ENCODE measurements around the gene CHST11.

Gene CHST11

DNA sequence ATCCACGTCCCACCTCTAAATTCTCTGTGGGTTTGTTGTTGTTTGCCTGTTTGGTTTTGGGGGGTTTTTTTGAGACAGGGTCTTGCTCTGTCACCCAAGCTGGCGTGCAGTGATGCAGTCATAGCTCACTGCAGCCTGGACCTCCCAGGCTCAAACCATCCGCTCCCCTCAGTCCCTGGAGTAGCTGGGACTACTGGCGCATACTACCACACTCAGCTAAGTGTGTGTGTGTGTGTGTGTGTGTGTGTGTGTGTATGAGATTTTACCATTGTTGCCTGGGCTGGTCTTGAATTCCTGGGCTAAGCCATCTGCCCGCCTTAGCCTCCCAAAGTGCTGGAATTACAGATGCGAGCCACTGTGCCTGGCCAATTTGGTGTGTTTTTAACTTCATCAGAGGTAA, 265.2 kb downstream of the CHST11 start:
- H3K27ac Mint-ChIP-seq, result no peak overlapping the region
- no peaks in the 10 kb centered on the region for H3K9me3 Mint-ChIP-seq
- ATAC-seq (ENCODE audit: low read depth), result no peak
- no peak for DNase-seq (ENCODE audit: low spot score in 2 of 2)
- H3K4me3 Mint-ChIP-seq, result no peak overlapping the region
- H3K4me1 Mint-ChIP-seq, result peaks cover 24% of the 10 kb centered on the region
- no peaks in the 10 kb centered on the region for H3K27me3 Mint-ChIP-seq
- H3K36me3 Mint-ChIP-seq, result peaks cover 3% of the 10 kb centered on the region

DNA sequence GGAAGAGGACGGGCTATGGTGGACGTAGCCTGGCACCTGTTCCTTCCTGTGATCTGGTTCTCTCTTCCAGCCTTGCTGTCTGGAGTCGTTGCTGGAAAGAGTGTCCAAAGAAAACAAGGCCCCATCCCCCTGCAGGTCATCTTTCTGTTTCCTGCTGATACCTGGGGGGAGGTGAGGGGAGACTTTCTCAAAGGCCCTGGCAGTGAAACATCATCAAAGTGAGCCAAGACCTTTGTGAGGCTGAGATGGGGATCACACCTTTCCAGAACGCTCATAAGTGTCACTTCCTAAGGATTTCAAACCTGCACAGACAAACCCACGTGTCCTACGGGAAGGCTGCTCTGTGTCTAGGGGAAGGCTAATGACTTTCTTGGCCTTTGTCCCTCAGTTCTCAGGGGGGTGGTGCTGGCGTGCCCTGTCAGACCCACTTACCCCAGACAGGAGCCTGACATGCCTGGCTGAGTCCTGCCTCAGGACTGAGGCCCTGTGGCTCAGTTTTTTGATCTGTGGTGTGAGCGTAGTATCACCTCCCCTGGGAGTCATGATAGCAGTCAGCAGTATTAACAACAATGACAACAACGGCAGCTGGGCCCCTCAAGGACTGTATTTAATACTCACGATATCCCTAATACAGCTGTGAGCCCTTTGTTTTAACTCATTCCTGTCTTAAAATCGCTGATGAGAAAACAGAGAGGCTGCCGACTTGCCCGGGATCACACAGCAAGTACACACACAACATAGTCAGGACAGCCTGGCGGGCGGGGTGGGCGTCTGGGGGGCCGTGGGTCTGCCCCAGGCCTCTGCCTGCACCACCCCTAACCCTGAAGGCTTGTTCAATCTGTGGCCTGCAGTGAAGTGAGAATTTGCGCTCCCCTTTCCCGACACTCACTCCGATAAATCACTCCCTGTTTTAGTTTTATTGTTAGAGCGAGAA, 266.1 kb downstream of the CHST11 start:
- peaks cover 31% of the 10 kb centered on the region for H3K4me1 Mint-ChIP-seq
- no peaks in the 10 kb centered on the region for H3K9me3 Mint-ChIP-seq
- no peak overlapping the region for H3K4me3 Mint-ChIP-seq
- no peaks in the 10 kb centered on the region for H3K27me3 Mint-ChIP-seq
- ATAC-seq (ENCODE audit: low read depth) (peak; percentile 47), DNase-seq (ENCODE audit: low spot score in 2 of 2) (peak in 1 of 2 donors; percentile 39)
- H3K36me3 Mint-ChIP-seq, result peaks cover 3% of the 10 kb centered on the region
- peak overlapping the region; percentile 10 for H3K27ac Mint-ChIP-seq

DNA sequence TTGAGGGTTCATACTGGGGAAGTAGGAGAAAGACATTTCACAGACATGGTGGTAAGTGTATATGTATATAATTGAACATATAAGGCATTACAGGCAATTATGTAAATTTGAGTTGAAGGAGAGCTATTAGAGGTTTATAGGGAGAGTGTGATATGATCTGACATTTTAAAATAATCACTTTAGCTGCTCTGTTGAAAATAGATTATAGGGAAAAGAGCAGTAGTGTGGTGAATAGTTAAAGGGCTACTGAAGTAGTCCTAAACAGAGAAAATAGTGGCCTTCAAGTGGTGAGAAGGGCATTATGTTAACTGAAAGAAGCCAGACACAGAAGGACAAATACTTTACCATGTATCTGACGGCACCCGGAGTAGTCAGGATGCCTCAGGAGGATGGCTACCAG, 267.1 kb downstream of the CHST11 start:
- H3K4me1 Mint-ChIP-seq, result peaks cover 31% of the 10 kb centered on the region
- H3K36me3 Mint-ChIP-seq, result peaks cover 6% of the 10 kb centered on the region
- ATAC-seq (ENCODE audit: low read depth), result no peak
- no peak overlapping the region for H3K4me3 Mint-ChIP-seq
- H3K9me3 Mint-ChIP-seq, result no peaks in the 10 kb centered on the region
- H3K27me3 Mint-ChIP-seq, result no peaks in the 10 kb centered on the region
- no peak for DNase-seq (ENCODE audit: low spot score in 2 of 2)
- H3K27ac Mint-ChIP-seq, result peak overlapping the region; percentile 28

DNA sequence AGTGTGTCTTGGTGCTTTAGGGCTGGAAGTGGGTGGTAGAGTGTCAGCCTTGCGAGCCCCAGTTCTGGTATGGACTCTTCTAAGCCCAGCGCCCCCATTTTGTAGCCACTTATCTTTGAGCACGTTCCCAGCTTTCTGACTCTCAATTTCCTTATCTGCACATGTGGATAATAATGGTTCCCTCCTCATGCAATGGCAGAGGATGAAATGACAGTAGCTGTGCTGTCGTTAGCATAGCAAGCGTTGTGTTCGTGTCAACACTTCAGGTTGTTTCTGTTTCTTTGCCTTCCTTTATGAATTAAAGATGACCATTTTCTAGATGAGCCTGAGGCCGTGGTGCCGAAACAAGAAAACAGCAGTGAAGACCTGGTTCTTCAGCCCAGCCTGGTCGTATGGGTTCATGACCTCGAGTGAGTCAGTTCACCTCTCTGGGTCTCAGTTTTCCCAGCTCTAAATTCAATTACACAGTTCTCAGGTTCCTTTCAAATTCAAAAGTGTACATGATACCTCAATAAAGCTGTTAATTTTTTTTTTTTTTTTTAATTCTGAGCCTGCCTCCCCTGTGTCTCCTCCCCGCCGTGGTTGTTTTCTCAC, 268.3 kb downstream of the CHST11 start:
- H3K27ac Mint-ChIP-seq, result no peak overlapping the region

DNA sequence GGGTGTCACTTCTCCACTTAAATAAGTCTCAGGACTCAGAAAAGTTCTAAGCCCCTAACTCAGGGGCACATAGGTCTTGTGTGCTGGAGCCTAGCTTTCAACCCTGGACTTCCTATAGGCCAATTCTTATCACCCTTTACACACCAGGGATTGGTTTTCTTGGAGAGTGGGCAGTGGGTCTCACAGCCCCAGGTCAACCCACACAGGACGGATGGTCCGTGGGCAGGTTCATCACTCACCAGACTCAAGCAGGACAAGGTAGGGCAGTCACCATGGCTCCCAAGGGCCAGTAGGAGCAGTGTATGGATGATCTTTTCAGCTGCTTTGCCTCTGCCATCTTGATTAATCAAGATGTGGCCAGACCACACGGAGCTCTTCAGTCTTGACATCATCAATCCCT, 268.9 kb downstream of the CHST11 start:
- ATAC-seq (ENCODE audit: low read depth), result no peak
- Mint-ChIP-seq H3K4me3 (no peak overlapping the region), H3K27me3 (no peaks in the 10 kb centered on the region), H3K27ac (peak overlapping the region; percentile 67), H3K36me3 (peaks cover 6% of the 10 kb centered on the region), H3K4me1 (peaks cover 29% of the 10 kb centered on the region), H3K9me3 (no peaks in the 10 kb centered on the region)
- no peak for DNase-seq (ENCODE audit: low spot score in 2 of 2)

More for the DNA sequence above, 268.3 kb downstream of the CHST11 start:
- Mint-ChIP-seq H3K9me3 (no peaks in the 10 kb centered on the region), H3K27me3 (no peaks in the 10 kb centered on the region), H3K4me3 (no peak overlapping the region), H3K36me3 (peaks cover 6% of the 10 kb centered on the region), H3K4me1 (peaks cover 31% of the 10 kb centered on the region)
- DNase-seq (ENCODE audit: low spot score in 2 of 2) (no peak), ATAC-seq (ENCODE audit: low read depth) (no peak)

DNA sequence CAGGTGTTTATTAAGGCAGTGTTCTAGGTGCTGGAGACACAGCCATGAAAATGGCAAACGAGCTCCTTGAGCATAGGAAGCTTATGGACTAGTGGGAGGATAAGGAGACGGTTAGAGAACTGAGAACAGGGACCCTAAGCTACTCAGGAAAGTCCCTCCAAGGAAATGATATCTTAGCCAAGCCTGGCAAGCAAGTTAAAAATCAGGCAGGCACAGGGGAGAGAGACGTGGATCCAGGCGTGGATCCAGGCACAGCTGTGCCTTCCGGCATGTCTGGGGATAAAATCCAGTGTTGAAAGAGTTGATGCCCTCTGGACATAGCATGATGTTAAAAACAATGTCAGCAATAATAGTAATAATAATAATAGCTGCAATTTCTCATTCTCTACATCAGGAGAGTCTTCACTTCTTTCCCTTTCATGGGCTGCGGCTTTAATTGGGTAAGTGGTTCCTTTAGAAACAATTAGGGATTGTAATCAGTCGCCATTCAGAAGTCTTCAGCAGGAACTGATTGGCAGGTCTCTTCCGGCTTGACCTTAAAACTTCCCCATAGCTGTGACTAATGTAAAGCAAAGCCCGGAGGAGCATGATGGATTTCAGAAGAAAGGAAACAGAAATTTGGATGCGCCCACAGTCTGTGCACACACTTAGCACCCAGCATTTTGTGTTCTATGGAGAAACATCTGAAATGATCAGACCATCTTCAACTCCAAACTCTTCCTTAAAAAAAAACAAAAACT, 271.1 kb downstream of the CHST11 start:
- no peak overlapping the region for H3K27ac Mint-ChIP-seq
- H3K4me3 Mint-ChIP-seq, result no peak overlapping the region
- H3K27me3 Mint-ChIP-seq, result no peaks in the 10 kb centered on the region
- no peaks in the 10 kb centered on the region for H3K9me3 Mint-ChIP-seq
- peaks cover 4% of the 10 kb centered on the region for H3K36me3 Mint-ChIP-seq
- peaks cover 21% of the 10 kb centered on the region for H3K4me1 Mint-ChIP-seq
- ATAC-seq (ENCODE audit: low read depth) (no peak), DNase-seq (ENCODE audit: low spot score in 2 of 2) (no peak)

DNA sequence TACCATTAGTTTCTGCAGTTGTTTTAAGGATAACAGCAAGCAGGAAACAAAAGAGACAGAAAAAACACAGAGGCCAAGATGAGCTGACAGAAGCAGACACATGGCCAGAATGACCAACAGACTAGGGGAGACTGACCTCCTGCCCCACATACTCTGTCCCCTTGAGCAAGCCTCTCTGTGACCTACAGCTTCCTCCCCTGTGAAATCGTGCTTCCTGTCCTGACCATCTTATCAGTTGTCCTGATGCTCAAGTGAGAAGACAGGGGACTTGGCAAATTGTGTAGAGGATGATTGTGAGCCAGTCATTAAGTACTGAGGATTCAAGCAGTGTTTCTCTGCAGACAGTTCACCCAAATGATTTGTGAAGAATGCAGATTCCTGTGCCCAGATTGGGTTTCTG, 272.3 kb downstream of the CHST11 start:
- peaks cover 4% of the 10 kb centered on the region for H3K36me3 Mint-ChIP-seq
- peaks cover 18% of the 10 kb centered on the region for H3K4me1 Mint-ChIP-seq
- no peaks in the 10 kb centered on the region for H3K9me3 Mint-ChIP-seq
- no peak overlapping the region for H3K27ac Mint-ChIP-seq
- no peak for DNase-seq (ENCODE audit: low spot score in 2 of 2)
- no peaks in the 10 kb centered on the region for H3K27me3 Mint-ChIP-seq
- no peak overlapping the region for H3K4me3 Mint-ChIP-seq
- no peak for ATAC-seq (ENCODE audit: low read depth)

DNA sequence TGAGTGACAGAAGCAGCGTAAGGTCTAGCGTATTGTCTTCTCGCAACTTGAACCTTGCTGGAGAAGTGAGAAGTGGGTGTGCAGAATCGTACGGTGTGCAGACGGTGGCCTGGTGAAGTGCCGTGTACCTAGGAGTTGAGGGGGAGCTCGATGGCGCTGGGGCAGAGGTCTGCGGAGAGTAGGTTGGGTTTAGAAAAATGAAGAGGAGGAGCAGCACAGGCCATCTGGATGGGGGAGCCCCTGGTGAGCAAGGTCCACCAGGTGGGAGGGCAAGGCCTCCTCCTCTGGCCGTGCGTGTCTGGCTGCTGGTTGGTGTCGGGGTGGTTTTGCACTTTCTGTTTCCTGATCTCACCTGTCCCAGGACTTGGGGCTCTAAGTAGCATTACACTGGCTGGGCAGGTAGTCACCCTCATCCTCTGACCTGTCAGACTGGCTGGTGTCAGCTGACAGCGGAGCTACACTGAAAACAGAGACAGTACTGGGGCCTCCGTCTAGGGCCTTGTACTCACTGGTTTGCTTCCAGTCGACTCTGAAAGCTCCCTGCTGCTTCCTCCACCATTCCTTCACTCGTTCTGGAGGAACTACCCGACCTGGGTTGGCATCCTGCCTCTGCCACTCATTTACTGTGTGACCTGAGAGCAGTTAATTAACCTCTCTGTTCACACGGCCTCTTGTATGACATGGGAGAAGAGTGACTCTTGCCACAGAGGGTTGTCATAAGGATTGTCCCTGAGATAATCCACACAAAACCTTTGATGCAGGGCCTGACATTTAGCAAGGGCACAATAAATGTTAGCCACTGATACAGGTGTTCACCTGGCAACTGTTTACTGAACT, 273.1 kb downstream of the CHST11 start:
- DNase-seq (ENCODE audit: low spot score in 2 of 2) (no peak), ATAC-seq (ENCODE audit: low read depth) (no peak)
- Mint-ChIP-seq H3K4me1 (peaks cover 21% of the 10 kb centered on the region), H3K27me3 (no peaks in the 10 kb centered on the region), H3K4me3 (no peak overlapping the region), H3K36me3 (peaks cover 4% of the 10 kb centered on the region), H3K27ac (peak overlapping the region; percentile 14), H3K9me3 (no peaks in the 10 kb centered on the region)

DNA sequence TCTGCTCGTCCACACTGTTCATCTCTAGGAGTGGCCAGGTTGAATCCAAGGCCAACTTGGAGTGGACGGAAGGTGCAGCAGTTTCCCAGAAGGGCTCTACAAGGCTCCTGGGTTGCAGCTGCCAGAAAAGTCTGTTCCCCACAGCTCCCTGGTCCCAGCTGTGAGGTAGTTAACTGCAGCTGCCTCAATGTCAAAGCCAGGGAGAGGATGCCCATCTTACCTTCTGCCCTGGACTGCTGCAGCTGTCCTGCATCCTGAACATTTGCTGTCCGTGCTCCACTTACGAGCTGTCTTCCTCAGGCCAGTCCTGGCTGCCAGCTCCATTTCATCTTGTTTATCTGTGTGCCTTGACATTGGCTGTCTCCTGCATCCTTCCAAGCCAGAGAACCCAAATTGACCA, 274.0 kb downstream of the CHST11 start:
- peaks cover 24% of the 10 kb centered on the region for H3K4me1 Mint-ChIP-seq
- H3K36me3 Mint-ChIP-seq, result peaks cover 4% of the 10 kb centered on the region
- ATAC-seq (ENCODE audit: low read depth) (no peak), DNase-seq (ENCODE audit: low spot score in 2 of 2) (no peak)
- H3K9me3 Mint-ChIP-seq, result no peaks in the 10 kb centered on the region
- H3K27ac Mint-ChIP-seq, result no peak overlapping the region
- H3K27me3 Mint-ChIP-seq, result no peaks in the 10 kb centered on the region
- no peak overlapping the region for H3K4me3 Mint-ChIP-seq

DNA sequence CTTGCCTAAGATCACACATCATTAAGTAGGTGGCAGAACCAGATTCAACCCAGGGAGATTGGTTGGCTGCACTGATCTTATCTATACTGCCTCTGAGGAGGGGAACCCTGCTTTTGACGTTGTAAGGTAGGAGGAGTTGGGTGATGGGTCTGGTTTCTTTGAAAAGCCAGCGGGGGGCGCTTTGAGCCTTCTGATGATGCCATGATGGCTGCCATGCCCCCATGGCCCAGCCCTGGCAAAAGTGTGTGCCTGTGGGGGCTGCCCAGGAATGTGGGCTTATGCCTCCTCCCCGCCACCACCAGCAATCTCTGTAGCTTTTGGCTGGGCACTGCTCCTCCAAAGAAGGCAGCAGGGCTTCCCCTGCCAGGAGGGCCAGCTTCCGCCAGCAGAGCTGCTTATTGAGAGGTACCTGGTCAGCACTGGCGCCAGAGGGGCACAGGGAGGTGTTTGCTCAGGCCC, 277.0 kb downstream of the CHST11 start:
- ATAC-seq (ENCODE audit: low read depth) (peak; percentile 67), DNase-seq (ENCODE audit: low spot score in 2 of 2) (no peak)
- Mint-ChIP-seq H3K27ac (peak overlapping the region; percentile 58), H3K4me1 (peaks cover 41% of the 10 kb centered on the region), H3K4me3 (no peak overlapping the region), H3K9me3 (no peaks in the 10 kb centered on the region), H3K27me3 (no peaks in the 10 kb centered on the region), H3K36me3 (no peaks in the 10 kb centered on the region)

DNA sequence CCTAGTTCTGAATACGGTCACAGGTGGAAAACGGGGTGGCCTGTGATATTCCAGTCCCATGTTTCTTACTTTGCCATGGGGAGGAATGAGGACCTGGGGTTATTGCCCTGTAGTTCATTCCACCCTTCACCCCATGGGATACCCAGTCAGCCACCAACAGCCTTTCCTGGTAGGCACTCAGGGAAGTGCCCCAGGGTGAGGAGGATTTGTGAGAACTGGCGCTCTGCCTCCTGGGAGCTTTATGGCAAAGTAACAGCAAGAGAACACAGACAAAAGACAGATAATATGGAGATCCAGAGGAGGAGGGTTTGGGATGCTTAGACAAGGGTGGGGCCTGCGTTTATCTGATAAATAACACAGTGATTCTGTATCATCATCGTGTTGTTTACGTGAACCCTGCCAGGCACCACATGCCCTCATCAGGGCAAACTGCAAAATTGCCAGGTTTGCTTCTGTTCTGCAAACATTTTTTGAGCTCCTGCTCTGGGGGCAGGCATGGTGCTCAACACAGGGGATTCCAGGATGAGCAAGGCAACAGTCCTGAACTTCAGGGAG, 277.9 kb downstream of the CHST11 start:
- Mint-ChIP-seq H3K9me3 (no peaks in the 10 kb centered on the region), H3K27me3 (no peaks in the 10 kb centered on the region), H3K36me3 (no peaks in the 10 kb centered on the region), H3K27ac (peak overlapping the region; percentile 50), H3K4me3 (no peak overlapping the region), H3K4me1 (peaks cover 46% of the 10 kb centered on the region)
- DNase-seq (ENCODE audit: low spot score in 2 of 2), result no peak
- no peak for ATAC-seq (ENCODE audit: low read depth)

DNA sequence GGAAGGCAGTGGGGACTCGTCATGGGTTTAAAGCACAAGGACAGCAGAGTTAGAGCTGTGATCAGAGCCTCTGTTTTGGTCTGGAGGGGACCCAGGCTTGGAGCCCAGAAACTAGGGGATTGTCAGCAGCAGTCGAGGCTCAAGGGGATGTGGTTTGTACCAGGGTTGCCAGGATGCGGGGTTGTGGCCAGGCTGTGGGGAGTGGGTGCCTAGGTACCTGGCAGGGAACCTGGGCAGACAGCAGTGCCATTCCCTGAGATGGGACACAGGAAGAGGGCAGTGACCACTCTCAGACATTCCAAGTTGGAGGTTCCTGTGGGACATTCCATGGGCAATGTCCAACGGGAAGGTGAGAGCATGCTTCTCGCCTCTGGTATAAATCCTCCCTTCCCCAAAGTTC, 279.1 kb downstream of the CHST11 start:
- no peaks in the 10 kb centered on the region for H3K36me3 Mint-ChIP-seq
- ATAC-seq (ENCODE audit: low read depth) (no peak), DNase-seq (ENCODE audit: low spot score in 2 of 2) (no peak)
- peak overlapping the region; percentile 17 for H3K27ac Mint-ChIP-seq
- no peak overlapping the region for H3K4me3 Mint-ChIP-seq
- peaks cover 53% of the 10 kb centered on the region for H3K4me1 Mint-ChIP-seq
- no peaks in the 10 kb centered on the region for H3K9me3 Mint-ChIP-seq
- H3K27me3 Mint-ChIP-seq, result no peaks in the 10 kb centered on the region

DNA sequence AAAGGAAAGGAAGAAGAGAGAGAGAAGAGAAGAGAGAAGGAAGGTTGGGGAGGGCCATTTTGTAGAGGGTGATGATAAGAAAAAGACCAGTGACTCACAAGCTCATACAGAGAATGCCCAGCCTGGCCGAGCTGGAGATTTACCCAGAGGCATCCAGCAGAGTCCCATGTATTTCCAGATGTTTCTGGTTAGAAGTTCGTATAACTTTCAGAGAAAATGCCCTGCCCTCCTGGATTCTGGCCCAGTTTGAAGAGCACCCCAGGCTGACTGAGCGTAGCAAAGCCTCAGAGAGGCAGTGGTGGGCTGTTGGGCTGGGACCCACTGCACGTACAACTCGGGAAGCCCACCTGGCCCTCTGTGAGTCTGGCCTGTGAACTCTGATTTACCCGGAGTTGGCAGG, 279.6 kb downstream of the CHST11 start:
- Mint-ChIP-seq H3K4me1 (peaks cover 58% of the 10 kb centered on the region), H3K27me3 (no peaks in the 10 kb centered on the region), H3K4me3 (no peak overlapping the region), H3K9me3 (no peaks in the 10 kb centered on the region), H3K36me3 (no peaks in the 10 kb centered on the region), H3K27ac (peak overlapping the region; percentile 17)
- ATAC-seq (ENCODE audit: low read depth) (no peak), DNase-seq (ENCODE audit: low spot score in 2 of 2) (no peak)

Data from memory B cell (primary cell).